GM23338 (cell line): ENCODE data around the gene ANO1.

Source experiments
- CREB1 ChIP-seq: fragments of 250-450 bp; sonication (Bioruptor Pico); IDR thresholded peaks from 2 replicates; pipeline ENCODE4 v1.5.0; 2020; ENCODE audit warnings: low read depth, mild to moderate bottlenecking, moderate library complexity
- CTCF ChIP-seq, 2 experiments: fragments of 200-600 bp in 1 of 2; sonication (generic) in 1 of 2; conservative IDR thresholded peaks; 2 replicates each; pipeline versions ENCODE4 v1.5.1 to v1.6.1; 2016 to 2017; ENCODE audit warnings: antibody characterized with exemption in 2 of 2, low read depth in 2 of 2, mild to moderate bottlenecking in 2 of 2, moderate library complexity in 1 of 2
- ETS1 ChIP-seq: IDR thresholded peaks from 2 replicates; pipeline ENCODE4 v1.6.1; 2016; ENCODE audit warnings: antibody characterized with exemption
- EZH2 ChIP-seq: fragments of 200-600 bp; sonication (generic); IDR thresholded peaks from one replicate; pipeline ENCODE4 v1.8.0; 2017; ENCODE audit warnings: antibody characterized with exemption, mild to moderate bottlenecking, low read depth; ENCODE audit not compliant: unreplicated experiment
- EZH2phosphoT487 ChIP-seq: fragments of 200-600 bp; sonication (generic); IDR thresholded peaks from one replicate; pipeline ENCODE4 v1.8.1; 2018; ENCODE audit warnings: antibody characterized with exemption; ENCODE audit not compliant: unreplicated experiment
- JUNB ChIP-seq: IDR thresholded peaks from one replicate; pipeline ENCODE4 v1.6.1; 2016; ENCODE audit warnings: antibody characterized with exemption; ENCODE audit not compliant: unreplicated experiment
- NANOG ChIP-seq: IDR thresholded peaks from 2 replicates; pipeline ENCODE4 v1.6.1; 2016; ENCODE audit warnings: antibody characterized with exemption, borderline replicate concordance
- POLR2AphosphoS5 ChIP-seq: IDR thresholded peaks from 2 replicates; pipeline ENCODE4 v1.6.1; 2016; ENCODE audit warnings: antibody characterized with exemption, low read depth
- REST ChIP-seq: IDR thresholded peaks from one replicate; pipeline ENCODE4 v1.6.1; 2018; ENCODE audit warnings: antibody characterized with exemption; ENCODE audit not compliant: unreplicated experiment
- STAT1 ChIP-seq: IDR thresholded peaks from one replicate; pipeline ENCODE4 v1.6.1; 2016; ENCODE audit warnings: antibody characterized with exemption; ENCODE audit not compliant: unreplicated experiment
- ZNF114 ChIP-seq: fragments of 250-450 bp; sonication (Bioruptor Pico); IDR thresholded peaks from 2 replicates; pipeline ENCODE4 v1.5.0; 2020; ENCODE audit warnings: mild to moderate bottlenecking, moderate library complexity
- ZNF331 ChIP-seq: fragments of 250-450 bp; sonication (Bioruptor Pico); IDR thresholded peaks from 2 replicates; pipeline ENCODE4 v1.5.0; 2020; ENCODE audit warnings: low read depth, mild to moderate bottlenecking, moderate library complexity
- ZNF462 ChIP-seq: fragments of 250-450 bp; sonication (Bioruptor Pico); IDR thresholded peaks from 2 replicates; pipeline ENCODE4 v1.5.0; 2020; ENCODE audit warnings: mild to moderate bottlenecking, moderate library complexity

- TF ChIP-seq CTCF (conservative IDR thresholded peaks at IDR 0.05; ENCODE audit: low read depth in 2 of 2) (no peak), EZH2 (no peak), REST (no peak), JUNB (no peak), POLR2AphosphoS5 (no peak), EZH2phosphoT487 (no peak), NANOG (no peak), ZNF114 (CRISPR knock-in tag) (no peak), STAT1 (no peak), CREB1 (CRISPR knock-in tag) (no peak), ZNF331 (CRISPR knock-in tag) (no peak), ZNF462 (CRISPR knock-in tag) (no peak), ETS1 (no peak)
Measured at GRCh38 chr11:70064008-70064725, 13.9 kb upstream of the ANO1 start.
